Measurements from ENCODE around the gene MAP2.

GRCh38 chr2:209563453-209563852 is 139.6 kb downstream of the MAP2 start:
- TF ChIP-seq CTCF (IDR thresholded peaks at IDR 0.05; ENCODE audit: low read depth, low read length) (no peak), POLR2A (IDR thresholded peaks at IDR 0.05; ENCODE audit: extremely low read depth, insufficient read length) (no peak)
